KG1 (cell line): ENCODE measurements around the gene ST6GALNAC2.
"Not testable (repeated sequence)": the region's sequence is repeated elsewhere in the genome, so short reads cannot be mapped to it uniquely, and the experiment has no call there.

Experiments used
- DNase-seq: peaks from one replicate; lab custom pipeline; 2025; lab: John Stamatoyannopoulos, UW

The ST6GALNAC2 gene

GRCh38 chr17:76528528-76529223 lies 57.0 kb downstream of the ST6GALNAC2 start:
- no peak for DNase-seq

DNA sequence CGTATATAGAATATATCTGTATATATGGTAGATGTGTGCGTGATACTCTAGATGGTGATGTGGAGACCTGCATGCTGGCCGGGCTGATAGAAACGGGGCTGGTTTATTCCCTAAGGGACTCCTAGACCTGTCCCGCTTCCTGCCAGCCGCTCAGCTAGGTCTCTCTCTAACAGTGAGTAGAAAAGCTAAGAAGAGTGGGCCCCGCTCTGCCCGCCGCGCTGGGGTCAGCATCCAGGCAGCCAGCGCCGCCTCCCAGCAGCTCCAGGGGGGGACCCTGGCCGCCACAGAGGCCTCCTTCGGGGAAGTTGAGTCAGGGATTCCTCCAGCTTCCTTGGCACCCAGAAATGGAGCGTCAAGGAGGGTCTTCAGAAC lies 57.5 kb downstream of the ST6GALNAC2 start:
- DNase-seq = no peak

DNA sequence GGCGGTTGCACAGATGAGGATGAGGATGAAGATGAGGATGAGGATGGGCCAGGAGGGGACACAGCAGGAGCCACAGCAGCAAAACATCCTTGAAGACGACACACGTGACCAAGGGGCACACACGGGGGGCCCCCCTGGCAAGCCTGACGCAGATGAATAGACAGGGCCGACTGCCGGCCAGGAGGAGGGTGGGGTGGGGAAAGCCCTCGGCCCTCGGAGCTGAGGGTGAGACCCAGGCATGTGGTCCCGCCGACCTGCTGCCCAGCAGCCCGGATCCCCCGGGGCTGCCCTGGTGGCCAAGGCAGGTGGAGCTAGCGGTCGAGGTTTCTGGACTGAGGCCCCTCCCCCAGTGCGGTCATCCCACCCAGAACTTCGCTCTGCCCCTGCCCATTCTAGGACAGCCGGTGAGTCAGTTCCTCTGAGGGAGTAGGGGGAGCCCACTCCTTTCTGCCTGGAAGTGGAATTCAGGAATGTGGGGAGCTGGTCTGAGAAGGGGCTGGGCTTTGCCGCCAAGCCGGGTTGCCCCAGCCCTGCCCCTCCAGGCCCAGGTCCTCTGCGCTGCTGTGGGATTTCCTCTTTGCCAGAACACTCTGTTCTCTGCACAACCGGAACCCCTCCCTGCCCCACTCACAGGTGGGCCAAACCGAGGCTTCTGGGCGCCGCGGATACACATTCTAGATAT lies 58.1 kb downstream of the ST6GALNAC2 start:
- DNase-seq = no peak

DNA sequence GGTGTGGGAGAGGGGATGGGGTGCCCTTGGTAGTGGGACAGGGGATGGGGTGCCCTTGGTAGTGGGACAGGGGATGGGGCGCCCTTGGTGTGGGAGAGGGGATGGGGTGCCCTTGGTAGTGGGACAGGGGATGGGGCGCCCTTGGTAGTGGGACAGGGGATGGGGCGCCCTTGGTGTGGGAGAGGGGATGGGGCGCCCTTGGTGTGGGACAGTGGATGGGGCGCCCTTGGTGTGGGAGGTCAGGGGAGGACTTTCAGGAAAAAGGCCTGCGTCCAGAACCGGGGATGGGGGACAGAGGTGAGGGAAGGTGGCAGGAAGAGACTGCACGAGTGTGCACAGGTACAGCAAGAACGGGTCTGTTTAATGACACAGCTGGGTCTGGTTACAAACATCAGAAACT lies 58.6 kb downstream of the ST6GALNAC2 start:
- DNase-seq = not testable (repeated sequence)

DNA sequence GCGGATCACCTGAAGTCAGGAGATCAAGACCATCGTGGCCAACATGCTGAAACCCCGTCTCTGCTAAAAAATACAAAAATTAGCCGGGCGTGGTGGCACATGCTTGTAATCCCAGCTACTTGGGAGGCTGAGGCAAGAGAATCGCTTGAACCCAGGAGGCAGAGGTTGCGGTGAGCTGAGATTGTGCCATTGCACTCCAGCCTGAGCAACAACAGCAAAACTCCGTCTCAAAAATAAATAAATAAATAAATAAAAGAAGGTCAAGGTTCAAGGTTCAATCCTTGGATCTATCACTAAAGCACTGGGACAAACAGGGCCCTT lies 60.2 kb downstream of the ST6GALNAC2 start:
- not testable (repeated sequence) for DNase-seq

DNA sequence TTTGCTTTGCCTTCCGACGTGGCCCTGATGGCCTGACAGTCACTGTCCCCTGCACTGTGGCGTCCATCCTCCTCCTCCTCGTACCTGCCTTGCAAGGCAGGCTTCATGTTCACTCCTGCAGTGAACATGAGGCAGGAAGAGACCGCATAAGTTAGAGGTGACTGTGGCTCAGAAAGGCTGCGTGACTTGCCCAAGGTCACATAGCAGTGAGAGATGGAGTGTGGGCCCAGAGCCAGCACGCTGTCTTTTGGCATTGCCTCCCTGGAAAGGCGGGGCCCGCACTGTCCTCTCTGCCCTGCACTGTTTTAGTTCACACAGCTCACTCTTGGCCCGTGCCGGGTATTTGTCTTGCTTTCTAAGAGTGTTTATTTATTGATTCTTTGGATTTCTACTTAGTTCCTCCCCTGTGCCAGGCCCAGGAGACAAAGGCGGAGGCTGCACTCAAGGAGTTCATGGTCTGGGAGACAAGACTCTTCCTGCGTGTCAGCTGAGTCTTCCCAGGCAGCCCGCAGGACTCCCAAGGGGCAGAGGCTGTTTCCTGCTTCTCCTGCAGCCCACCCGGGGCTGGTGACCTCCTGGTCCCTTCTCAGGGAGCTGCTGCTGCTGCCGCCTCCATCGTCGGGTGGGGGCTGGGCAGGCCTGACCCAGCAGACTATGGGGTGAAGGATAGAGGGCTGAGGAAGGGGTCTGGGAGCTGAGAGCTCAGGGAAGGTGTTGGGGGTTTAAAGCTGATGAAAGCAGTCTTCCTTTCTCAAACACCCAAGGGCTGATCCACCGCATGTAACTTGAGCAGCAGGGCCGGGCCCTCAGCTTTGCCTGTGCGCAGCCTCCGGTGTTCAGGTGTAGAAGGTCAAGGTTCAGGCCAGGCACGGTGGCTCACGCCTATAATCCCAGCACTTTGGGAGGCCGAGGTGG lies 60.8 kb downstream of the ST6GALNAC2 start:
- no peak for DNase-seq

GRCh38 chr17:76523084-76524037 lies 62.3 kb downstream of the ST6GALNAC2 start:
- DNase-seq = peak; percentile 27

GRCh38 chr17:76521683-76522082 lies 64.0 kb downstream of the ST6GALNAC2 start:
- not testable (repeated sequence) for DNase-seq

DNA sequence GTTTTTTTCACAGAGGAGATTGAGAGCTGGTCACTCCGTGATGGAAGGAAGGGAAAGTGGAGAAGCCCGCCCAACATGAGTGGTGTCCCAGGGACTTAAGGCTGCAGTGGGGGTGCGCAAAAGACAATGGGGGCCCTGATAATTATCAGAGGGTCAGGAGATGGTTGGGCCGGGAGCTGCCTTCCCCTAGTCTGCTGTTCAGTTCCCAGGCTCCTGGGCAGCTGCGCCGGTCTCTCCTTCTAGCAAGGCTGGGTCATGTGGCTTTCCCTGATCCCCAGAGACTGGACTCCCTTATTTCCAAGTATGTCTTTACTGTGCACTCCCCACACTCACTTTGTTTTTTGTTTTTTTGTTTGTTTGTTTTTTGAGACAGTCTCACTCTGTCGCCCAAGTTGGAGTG lies 64.4 kb downstream of the ST6GALNAC2 start:
- DNase-seq = no peak

GRCh38 chr17:76519048-76519966 lies 66.4 kb downstream of the ST6GALNAC2 start:
- no peak for DNase-seq

GRCh38 chr17:76517638-76518038 lies 68.0 kb downstream of the ST6GALNAC2 start:
- no peak for DNase-seq
